Activated naive CD8-positive, alpha-beta T cell (primary cell): ENCODE results near the gene ASB2.

Experiments
- H3K27ac Mint-ChIP-seq: one replicate; pipeline ENCODE4 v1.8.0; 2021; ENCODE audit warnings: mixed read lengths
- H3K27me3 Mint-ChIP-seq: one replicate; pipeline ENCODE4 v1.8.0; 2021; ENCODE audit warnings: mixed read lengths
- H3K36me3 Mint-ChIP-seq: one replicate; pipeline ENCODE4 v1.8.0; 2021; ENCODE audit warnings: mixed read lengths
- H3K4me1 Mint-ChIP-seq: one replicate; pipeline ENCODE4 v1.8.0; 2021; ENCODE audit warnings: low read depth, mixed read lengths
- H3K4me3 Mint-ChIP-seq: one replicate; pipeline ENCODE4 v1.8.0; 2021; ENCODE audit warnings: mild to moderate bottlenecking, mixed read lengths
- H3K9me3 Mint-ChIP-seq: one replicate; pipeline ENCODE4 v1.8.0; 2021; ENCODE audit warnings: low read depth, mixed read lengths

The ASB2 gene

DNA sequence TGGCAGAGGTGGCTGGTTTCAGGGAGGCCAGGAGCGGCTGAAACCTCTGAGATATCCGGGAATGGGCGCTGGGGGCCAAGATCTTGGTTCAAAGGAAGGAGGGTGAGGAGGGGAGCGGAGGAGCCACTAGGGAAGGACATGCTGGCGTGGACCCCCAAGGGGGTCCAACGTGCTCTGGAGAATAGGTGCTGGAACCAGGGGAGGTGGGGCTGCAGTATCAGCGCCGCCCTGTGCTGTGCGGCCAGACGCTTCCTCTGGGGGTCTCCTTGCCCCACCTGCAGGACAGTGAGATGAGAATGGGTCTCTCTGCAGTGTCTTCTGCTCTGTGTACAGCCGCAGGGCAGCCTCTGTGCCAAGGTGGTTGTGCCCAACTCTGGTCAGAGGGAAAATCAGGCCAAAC is 46.7 kb downstream of the ASB2 start:
- Mint-ChIP-seq H3K4me1 (no peaks in the 10 kb centered on the region), H3K36me3 (no peaks in the 10 kb centered on the region), H3K27me3 (no peaks in the 10 kb centered on the region), H3K27ac (no peak overlapping the region), H3K4me3 (no peak overlapping the region), H3K9me3 (no peaks in the 10 kb centered on the region)

DNA sequence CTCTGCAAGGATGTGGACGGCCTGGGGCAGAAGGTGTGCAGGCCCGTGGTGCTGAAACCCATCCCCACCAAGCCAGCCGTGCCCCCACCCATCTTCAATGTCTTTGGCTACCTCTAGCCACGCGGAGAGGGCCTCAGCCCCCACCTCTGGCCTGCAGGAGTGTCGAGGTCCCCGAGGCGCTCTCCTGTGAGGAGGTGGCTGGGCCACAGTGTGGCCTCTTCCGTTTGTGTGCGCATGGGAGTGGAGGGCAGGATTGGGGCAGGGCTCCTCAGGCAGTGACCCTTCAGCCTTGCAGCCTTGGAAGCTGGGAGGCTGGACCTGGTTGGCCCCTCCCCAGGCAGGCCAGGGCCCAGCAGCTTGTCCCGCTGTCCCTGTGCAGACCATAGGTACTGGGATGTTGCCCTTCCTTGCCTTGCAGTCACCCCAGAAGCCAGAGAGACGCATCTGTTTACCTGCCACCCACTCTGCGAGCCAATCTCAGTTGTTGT is 47.3 kb downstream of the ASB2 start:
- Mint-ChIP-seq H3K4me3 (no peak overlapping the region), H3K27ac (no peak overlapping the region), H3K36me3 (no peaks in the 10 kb centered on the region), H3K9me3 (no peaks in the 10 kb centered on the region), H3K4me1 (no peaks in the 10 kb centered on the region), H3K27me3 (no peaks in the 10 kb centered on the region)

DNA sequence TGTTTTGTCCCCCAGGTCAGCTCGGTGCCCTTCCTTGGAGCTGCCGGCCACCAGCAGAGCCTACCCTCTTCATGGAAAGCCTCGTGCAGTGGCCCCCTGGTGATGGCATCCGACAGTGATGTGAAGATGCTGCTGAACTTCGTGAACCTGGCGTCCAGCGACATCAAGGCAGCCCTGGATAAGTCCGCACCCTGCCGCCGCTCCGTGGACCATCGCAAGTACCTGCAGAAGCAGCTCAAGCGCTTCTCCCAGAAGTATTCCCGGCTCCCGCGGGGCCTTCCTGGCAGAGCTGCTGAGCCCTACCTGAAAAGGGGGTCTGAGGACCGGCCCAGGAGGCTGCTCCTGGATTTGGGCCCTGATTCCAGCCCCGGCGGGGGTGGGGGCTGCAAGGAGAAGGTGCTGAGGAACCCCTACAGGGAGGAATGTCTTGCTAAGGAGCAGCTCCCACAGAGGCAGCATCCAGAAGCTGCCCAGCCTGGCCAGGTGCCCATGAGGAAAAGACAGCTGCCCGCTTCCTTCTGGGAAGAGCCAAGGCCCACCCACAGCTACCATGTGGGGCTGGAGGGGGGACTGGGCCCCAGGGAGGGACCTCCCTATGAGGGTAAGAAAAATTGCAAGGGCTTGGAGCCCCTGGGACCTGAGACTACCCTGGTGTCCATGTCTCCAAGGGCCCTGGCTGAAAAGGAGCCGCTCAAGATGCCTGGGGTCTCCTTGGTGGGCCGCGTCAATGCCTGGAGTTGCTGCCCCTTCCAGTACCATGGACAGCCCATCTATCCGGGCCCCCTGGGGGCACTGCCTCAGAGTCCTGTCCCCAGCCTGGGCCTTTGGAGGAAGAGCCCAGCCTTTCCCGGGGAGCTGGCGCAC is 48.0 kb downstream of the ASB2 start:
- H3K27ac Mint-ChIP-seq = no peak overlapping the region
- no peaks in the 10 kb centered on the region for H3K9me3 Mint-ChIP-seq
- no peaks in the 10 kb centered on the region for H3K4me1 Mint-ChIP-seq
- H3K4me3 Mint-ChIP-seq = no peak overlapping the region
- H3K27me3 Mint-ChIP-seq = no peaks in the 10 kb centered on the region
- H3K36me3 Mint-ChIP-seq = no peaks in the 10 kb centered on the region

DNA sequence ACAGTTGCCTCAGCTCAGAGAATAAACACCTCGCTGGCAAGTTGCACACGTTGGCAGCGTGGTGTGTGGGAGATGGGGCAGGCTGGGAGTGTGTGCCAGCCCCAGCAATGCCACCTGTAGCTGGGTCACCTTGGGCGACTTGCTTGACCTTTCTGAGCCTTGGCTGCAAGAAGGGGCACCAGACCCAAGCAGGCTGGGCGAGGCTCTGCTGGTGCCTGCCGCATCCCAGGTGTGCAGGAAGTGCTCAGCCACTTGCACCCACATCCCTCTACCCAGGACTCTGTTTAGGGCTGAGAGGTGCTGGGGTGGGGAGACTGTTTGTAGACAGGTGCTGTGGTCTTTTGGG is 48.6 kb downstream of the ASB2 start:
- H3K27ac Mint-ChIP-seq = no peak overlapping the region
- H3K36me3 Mint-ChIP-seq = no peaks in the 10 kb centered on the region
- H3K4me3 Mint-ChIP-seq = no peak overlapping the region
- no peaks in the 10 kb centered on the region for H3K4me1 Mint-ChIP-seq
- H3K27me3 Mint-ChIP-seq = no peaks in the 10 kb centered on the region
- H3K9me3 Mint-ChIP-seq = no peaks in the 10 kb centered on the region

DNA sequence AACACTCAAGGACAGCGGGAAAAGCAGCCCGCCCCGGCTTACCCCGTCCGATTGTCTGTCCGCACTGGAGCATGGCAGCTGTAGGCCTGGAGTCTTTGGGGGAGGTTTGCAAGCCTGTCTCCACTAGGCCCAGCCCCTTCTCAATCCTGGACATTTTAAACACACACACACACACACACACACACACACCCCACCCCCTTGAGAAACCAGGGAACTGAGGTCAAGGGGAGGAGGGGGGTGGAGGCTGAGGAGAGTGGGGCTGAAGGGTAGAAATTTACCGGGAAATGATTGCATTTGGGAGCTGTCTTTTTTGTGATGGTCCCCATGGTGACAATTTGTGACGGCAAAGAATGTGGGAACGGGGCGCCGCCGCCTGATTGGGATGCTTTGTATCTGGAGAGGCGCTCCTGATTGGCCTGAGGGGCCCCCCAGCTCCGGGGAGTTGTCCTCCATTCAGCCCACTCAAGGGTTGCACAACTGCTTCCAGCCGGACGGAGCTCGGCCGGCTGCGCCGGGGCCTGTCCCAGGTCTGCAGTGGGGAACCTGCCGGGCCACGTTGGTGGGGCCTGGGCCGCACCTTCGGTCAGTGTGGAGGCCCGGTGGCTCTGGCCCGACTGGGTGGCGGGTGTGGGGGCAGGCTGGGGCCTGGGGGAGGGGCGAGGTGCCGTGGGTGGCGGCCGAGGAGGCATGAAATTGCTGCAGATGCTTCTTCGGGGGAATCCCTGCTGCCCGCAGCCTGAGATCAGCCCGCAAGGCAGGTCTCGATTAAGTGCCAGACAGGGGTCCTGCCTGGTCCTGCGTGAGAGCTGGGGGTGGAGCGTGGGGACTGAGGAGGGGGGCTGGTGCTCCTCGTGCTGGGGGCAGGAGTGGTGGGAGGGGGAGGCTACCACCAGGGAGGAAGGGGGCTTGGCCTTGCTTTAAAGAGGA is 49.2 kb downstream of the ASB2 start, which contains the start of gene FAM181A:
FAM181A (plus strand) TSS at position 472 of the 927 bp plus-strand sequence. CDS start 942 bp downstream, outside the sequence.
- no peak within 1 kb of the TSS for H3K27ac Mint-ChIP-seq
- H3K4me3 Mint-ChIP-seq = no peak within 1 kb of the TSS
- no peaks in the 10 kb centered on the region for H3K27me3 Mint-ChIP-seq
- H3K4me1 Mint-ChIP-seq = no peaks in the 10 kb centered on the region
- no peaks in the 10 kb centered on the region for H3K9me3 Mint-ChIP-seq
- H3K36me3 Mint-ChIP-seq = no peaks in the 10 kb centered on the region

DNA sequence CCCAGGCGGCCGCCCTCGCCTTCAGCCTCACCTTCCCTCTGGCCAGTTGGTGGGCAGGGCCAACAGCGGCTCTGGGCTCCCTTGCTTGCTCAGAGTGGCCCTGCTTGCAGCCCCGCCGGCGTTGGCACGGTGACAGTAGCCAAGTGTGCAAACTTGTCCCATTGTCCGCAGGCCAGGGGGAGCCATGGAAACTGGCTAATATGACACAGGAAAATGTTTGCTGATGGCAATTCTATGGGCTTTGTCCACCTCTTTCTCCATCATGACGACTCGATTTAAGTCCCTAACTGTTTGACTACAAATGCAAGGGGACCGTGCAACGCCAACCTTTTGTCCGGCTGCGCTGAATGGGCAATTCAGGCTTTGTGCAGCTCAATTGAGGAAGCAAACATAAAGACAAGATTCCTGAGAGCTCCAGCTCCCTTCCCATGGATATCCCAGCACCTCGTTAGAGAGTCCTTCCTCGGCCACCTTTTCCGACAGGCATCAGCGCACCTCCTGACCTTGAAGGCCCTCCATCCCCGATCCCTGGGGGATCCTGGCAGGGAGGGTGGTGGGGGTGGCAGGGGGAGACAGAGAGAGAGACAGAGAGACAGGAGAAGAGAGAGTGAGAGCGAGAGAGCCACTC is 50.0 kb downstream of the ASB2 start:
- no peak overlapping the region for H3K4me3 Mint-ChIP-seq

DNA sequence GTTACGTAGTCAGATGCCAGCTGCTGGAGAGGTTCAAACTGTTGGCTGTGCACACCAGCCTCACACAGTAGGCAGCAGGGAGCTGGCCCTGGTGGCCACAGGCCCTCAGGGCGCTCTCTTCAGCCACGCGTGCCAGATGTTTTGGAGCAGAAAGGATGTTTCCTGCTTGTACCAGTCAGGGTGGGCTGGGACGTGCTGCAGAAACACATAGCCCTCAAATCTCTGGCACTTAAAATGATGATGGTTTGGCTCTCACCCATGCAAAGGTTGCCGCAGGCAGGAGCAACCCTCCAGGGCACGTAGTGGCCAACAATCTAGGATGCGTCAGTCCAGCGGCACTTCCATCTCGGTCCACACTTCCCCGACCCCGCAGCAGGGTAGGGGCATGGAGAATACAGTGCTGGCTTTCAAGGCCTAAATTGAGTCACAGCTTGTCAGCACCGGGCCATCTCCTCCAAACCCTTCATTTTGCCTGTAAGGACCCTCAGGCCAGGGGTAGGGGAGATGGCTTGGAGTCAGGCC is 50.9 kb downstream of the ASB2 start:
- H3K27me3 Mint-ChIP-seq = no peaks in the 10 kb centered on the region
- no peaks in the 10 kb centered on the region for H3K9me3 Mint-ChIP-seq
- no peak overlapping the region for H3K4me3 Mint-ChIP-seq
- H3K36me3 Mint-ChIP-seq = no peaks in the 10 kb centered on the region
- H3K27ac Mint-ChIP-seq = no peak overlapping the region
- no peaks in the 10 kb centered on the region for H3K4me1 Mint-ChIP-seq

More for the DNA sequence above, 50.0 kb downstream of the ASB2 start:
- Mint-ChIP-seq H3K27me3 (no peaks in the 10 kb centered on the region), H3K36me3 (no peaks in the 10 kb centered on the region), H3K27ac (no peak overlapping the region), H3K9me3 (no peaks in the 10 kb centered on the region), H3K4me1 (no peaks in the 10 kb centered on the region)

DNA sequence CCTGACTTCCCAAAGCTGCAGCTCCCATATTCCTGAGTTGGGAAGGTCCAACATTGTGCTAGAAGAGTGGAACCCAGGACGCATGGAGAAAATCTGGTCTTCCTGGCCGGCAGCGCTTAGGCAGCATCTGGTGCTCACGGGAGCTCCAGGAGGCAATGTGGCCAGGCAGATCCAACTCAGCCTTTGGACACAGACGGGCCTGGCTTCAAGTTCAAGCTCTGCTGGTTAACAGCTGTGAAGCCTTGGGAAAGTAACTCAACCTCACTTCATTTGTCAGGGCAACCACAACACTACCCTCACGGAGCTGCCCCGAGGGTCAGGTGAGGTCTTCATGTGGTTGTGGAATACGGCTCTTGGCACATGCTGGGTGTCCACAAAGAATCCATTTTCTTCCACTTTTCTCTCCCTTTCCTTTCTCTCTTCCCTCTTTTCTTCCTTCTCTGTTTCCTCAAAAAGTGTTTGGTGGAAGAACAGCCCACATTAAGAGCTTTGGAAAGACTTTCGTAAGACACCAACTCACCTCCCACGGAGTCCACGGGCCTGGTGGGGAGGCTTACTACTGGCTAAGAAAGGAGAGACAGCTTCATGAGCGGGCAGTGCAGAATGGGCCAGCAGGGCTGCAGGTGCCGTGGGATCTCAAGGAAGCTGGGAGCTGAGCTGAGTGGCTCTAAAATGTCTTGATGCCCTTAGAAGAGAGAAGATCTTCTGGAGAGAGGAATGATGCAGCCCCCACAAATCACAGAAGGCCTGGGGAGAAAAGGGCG is 51.6 kb downstream of the ASB2 start:
- peaks cover 1% of the 10 kb centered on the region for H3K9me3 Mint-ChIP-seq
- H3K4me1 Mint-ChIP-seq = no peaks in the 10 kb centered on the region
- no peak overlapping the region for H3K27ac Mint-ChIP-seq
- no peaks in the 10 kb centered on the region for H3K27me3 Mint-ChIP-seq
- no peaks in the 10 kb centered on the region for H3K36me3 Mint-ChIP-seq
- H3K4me3 Mint-ChIP-seq = no peak overlapping the region

DNA sequence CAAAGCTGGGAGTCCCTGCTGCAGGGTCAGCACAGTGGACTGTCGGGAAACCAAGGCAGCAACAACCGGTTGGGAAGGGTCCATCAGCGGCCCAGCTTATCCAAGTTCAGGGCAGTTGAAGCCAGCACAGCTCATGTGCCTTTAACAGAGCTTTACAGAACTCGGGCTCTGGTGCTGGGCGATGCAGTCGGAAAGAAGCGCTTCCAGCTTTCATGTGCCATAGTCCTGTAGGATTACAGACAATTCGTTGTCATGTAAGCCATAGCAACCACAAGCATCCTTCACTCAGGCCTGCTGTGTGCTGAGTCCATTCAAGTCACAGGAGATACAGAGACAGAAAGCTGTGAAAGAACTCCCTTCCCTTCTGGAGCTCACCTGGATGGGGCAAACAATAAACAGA is 52.7 kb downstream of the ASB2 start:
- H3K27me3 Mint-ChIP-seq = no peaks in the 10 kb centered on the region
- H3K4me3 Mint-ChIP-seq = no peak overlapping the region
- H3K9me3 Mint-ChIP-seq = peaks cover 5% of the 10 kb centered on the region
- H3K27ac Mint-ChIP-seq = no peak overlapping the region
- H3K4me1 Mint-ChIP-seq = no peaks in the 10 kb centered on the region
- H3K36me3 Mint-ChIP-seq = no peaks in the 10 kb centered on the region

DNA sequence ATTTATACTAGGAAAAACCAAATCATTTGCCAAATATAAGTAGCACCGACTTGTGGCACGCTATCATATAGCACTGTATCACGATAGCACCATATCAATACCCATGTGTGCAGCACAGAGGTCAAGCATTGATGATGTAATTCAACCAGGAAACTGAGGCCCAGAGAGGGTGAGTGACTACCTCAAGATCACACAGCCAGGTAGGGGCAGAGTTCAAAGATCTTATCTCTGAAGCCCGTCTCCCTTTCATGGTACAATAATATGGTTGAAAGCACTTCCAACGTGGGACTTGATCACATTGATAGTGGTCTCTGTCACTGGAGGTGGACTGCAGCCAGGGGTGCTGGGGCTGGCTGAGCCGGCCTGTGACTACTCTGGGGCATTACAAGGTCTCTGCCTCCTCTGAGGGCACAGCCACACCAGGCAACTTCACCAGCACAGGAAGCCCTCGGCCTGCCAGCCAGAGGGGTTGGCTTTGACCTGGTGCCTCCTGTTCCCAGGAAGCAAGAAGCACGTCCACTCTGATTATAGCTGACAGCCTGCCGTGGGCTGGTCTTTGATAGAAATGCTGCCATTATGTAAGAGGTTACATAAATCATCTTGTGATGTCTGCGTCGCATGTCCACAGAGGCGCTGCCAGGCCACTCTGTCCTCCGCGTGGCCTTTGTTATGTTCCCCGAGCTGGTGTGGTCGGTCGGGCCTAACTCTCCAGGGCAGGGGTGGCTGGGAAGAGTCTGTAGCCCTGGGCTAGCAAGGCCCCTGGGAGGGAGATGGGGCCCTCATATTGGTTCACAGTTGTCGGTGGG is 55.2 kb downstream of the ASB2 start:
- H3K4me1 Mint-ChIP-seq = no peaks in the 10 kb centered on the region
- H3K27me3 Mint-ChIP-seq = peaks cover 2% of the 10 kb centered on the region
- H3K36me3 Mint-ChIP-seq = no peaks in the 10 kb centered on the region
- H3K4me3 Mint-ChIP-seq = no peak overlapping the region
- no peak overlapping the region for H3K27ac Mint-ChIP-seq
- peaks cover 5% of the 10 kb centered on the region for H3K9me3 Mint-ChIP-seq

DNA sequence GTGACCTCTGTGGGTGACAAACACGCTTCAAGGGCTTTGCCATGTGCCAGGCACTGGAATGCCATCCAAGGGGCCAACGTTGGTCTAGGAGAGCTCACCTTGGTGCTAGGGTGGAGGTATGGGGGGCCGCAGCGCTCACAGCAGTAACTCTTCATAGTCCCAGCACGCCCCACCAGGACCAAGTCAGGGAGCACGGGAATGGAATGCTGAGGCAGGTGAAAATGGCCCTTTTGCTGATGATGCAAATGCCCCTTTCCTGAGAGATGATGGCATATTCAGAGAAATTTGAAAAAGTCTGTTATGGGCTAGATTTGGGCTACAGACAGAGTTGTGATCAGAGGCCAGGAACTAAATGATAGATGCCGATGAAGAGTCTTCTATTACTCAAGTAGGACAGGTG is 59.2 kb downstream of the ASB2 start:
- no peak overlapping the region for H3K27ac Mint-ChIP-seq
- H3K36me3 Mint-ChIP-seq = peaks cover 3% of the 10 kb centered on the region
- H3K27me3 Mint-ChIP-seq = peaks cover 5% of the 10 kb centered on the region
- H3K4me3 Mint-ChIP-seq = no peak overlapping the region
- peaks cover 5% of the 10 kb centered on the region for H3K9me3 Mint-ChIP-seq
- H3K4me1 Mint-ChIP-seq = no peaks in the 10 kb centered on the region

DNA sequence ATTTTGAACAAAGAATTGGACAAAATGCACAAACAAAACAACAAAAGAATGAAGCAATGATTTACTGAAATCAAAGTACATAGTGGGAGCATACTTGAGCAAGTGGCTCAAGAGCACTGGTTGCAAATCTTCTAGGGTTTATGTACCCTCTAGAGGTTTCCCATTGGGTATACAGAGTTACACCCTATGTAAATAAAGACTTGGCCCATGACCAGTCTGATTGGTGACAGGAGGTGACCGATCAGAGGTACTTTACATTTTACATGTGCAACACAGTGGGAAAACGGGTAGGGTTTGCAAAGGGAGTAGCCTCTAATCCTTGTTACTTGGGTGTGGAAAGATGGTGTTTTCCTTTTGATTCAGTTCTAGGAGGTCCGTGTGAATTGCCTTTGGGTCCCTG is 59.9 kb downstream of the ASB2 start:
- Mint-ChIP-seq H3K27ac (no peak overlapping the region), H3K4me3 (no peak overlapping the region), H3K9me3 (peaks cover 5% of the 10 kb centered on the region), H3K36me3 (peaks cover 3% of the 10 kb centered on the region), H3K27me3 (peaks cover 5% of the 10 kb centered on the region), H3K4me1 (no peaks in the 10 kb centered on the region)

DNA sequence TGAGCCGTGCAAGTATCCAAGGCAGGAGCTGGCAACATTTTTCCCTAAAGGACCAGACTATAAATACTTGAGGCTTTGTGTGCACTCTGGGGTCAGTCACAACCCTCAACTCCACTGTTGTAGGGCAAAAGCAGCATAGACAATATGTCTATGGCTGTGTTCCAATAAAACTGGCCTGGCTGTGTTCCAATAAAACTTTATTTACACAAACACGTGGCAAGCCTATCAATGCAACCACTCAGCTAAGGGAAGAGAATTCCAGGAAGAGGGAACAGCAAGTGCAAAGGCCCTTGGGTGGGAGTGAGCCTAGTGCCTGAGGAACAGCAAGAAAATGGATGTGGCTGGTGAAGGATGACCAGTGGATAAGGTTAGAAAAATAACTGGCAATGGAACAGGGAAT is 60.6 kb downstream of the ASB2 start:
- peaks cover 5% of the 10 kb centered on the region for H3K27me3 Mint-ChIP-seq
- no peak overlapping the region for H3K27ac Mint-ChIP-seq
- H3K36me3 Mint-ChIP-seq = peaks cover 3% of the 10 kb centered on the region

More for the DNA sequence above, 60.6 kb downstream of the ASB2 start:
- H3K4me1 Mint-ChIP-seq = no peaks in the 10 kb centered on the region
- peaks cover 5% of the 10 kb centered on the region for H3K9me3 Mint-ChIP-seq
- no peak overlapping the region for H3K4me3 Mint-ChIP-seq
